Amniotic stem cell (primary cell): ENCODE data around the gene DNASE1L2.
"Not testable (repeated sequence)": the region's sequence is repeated elsewhere in the genome, so short reads cannot be mapped to it uniquely, and the experiment has no call there.

Experiments
- DNase-seq: peaks from one replicate; lab custom pipeline; 2025; lab: John Stamatoyannopoulos, UW

Gene DNASE1L2, protein sequence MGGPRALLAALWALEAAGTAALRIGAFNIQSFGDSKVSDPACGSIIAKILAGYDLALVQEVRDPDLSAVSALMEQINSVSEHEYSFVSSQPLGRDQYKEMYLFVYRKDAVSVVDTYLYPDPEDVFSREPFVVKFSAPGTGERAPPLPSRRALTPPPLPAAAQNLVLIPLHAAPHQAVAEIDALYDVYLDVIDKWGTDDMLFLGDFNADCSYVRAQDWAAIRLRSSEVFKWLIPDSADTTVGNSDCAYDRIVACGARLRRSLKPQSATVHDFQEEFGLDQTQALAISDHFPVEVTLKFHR

DNA sequence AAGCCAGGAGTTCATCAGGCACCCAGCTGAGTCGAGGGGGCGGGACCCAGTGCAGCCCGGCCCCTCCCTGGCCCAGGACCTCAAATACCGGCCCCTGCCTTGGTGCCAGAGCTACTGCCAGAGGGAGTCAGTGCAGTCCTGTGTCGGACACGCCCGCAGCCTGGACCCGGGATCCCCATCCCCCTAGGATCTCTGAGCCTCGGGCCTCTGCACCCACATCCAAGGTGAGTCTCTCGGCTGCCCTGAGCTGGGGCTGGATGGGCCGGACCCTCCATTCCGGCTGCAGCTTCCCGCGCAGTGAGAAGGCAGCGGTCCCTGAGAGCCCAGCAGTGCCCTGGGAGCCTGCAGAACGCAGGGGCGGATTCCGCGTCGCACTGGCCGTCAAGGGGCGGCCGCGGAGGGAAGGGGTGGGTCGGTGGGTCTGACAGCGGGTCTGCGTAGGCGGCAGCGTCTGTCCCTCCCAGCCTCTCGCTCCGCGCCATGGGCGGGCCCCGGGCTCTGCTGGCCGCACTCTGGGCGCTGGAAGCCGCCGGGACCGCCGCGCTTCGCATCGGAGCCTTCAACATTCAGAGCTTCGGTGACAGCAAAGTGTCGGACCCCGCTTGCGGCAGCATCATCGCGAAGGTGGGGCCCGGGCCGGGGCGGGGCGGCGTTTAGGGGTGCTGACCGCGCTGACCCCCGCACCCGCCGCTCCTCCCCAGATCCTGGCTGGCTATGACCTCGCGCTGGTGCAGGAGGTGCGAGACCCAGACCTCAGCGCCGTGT, at the start of gene DNASE1L2:
Gene DNASE1L2, plus strand, starts transcription at position 108 of the 765 bp plus-strand sequence. Its CDS starts 373 bp downstream, at position 481.
- no peak for DNase-seq

DNA sequence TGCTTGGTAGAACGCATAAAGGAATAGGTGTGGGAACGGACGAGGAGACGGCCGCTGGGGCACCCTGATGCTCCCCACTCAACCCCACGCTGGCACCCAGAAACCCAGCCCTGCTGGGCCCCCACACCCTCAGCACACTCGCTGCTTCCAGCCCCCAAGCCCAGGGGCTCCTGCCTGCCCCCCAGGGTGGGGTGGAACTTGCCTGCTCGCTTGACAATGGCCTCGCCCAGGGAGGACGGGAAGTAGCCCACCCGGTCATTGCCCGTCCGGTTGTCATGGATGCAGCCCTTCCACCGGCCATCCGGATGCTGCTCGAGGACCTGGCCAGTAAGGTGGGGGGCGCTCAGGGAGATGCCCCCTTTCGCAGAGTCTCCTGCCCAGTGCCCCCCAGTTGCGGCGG, 49.7 kb upstream of the DNASE1L2 start:
- DNase-seq, result no peak

DNA sequence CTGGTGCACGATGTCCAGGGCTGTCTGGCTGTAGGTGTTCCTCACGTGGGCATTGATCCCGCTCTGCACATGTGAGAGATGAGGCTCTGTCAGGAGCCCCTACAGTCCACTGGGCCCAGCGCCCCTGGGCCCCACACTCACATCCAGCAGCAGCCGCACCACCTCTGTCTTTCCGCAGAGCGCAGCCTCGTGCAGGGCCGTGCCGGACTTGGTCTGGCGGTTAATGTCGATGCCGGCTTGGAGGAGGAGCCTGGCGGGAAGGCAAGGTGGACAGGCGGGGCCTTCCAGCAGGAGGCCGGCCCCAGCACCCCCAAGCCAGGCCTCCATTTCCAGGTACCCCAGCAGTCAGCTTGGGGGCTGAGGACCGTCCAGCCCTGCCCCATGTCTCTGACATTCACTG, 49.0 kb upstream of the DNASE1L2 start:
- no peak for DNase-seq

DNA sequence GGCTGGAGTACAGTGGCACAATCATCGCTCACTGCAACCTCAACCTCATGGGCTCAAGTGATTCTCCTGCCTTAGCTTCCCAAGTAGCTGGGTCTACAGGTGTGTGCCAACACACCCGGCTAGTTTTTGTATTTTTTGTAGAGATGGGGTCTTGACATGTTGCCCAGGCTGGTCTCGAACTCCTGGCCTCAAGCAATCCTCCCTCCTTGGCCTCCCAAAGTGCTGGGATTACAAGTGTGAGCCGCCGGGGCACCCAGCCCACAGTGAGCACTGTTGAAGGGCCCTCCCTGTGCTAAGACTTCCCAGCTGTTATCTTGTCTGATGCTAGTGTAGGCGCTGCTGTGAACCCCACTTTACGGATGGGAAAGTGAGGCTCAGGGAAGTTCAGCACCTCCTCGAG, 47.8 kb upstream of the DNASE1L2 start:
- no peak for DNase-seq

DNA sequence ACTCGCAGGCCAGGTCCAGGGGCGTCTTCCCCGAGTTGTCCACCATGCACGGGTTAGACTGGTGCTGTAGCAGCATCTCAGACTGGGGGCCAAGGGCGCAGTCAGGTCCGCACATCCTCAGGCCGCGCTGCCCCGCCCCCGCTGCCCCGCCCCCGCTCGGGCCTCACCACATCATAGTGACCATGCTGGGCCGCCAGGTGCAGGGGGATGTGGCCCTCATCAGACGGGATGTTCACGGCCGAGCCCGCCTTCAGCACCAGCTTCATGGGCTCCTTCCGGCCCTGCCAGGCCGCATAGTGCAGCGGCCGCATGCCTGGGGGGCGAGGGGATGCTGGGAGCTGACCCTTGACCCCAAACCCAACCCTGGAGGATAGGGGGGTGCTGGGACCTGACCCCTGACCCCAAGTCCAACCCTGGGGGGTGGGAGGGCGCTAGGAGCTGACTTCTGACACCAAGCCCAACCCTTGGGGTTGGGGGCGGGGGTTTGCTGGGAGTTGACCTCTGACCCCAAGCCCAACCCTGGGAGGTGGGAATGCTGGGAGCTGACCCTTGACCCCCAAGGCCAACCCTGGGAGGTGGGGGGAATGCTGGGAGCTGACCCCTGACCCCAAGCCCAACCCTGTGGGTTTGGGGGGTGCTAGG, 46.9 kb upstream of the DNASE1L2 start:
- no peak for DNase-seq

DNA sequence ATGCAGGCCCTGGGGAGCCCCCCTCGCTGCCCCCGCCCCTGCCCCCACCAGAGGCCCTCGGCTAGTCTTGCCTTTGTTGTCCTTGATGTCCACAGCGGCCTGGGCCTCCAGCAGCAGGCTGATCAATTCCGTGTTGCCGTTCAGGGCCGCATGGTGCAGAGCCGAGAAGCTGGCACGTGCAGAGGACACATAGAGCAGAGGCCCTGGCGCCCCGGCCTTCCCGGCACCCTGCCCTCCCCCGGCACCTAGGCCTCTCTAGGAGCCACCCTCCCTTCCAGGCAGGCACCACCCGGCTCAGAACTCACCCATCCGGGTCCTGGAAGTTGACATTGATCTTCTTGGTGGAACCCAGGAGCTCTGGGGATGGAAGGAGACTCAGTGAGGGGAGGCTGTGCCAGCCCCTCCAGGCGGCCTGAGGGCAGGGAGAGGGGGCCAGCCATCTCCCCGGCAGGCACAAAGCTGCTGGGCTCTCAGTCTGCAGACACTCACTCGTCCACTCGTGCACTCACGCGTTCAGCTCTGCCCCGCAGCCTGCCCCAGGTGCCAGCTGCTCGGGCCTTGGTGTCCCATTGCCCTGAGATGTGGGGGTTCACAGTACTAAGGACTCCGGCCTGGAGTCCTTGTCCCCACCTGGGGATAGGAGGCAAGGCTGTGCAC, 46.1 kb upstream of the DNASE1L2 start:
- DNase-seq, result no peak

DNA sequence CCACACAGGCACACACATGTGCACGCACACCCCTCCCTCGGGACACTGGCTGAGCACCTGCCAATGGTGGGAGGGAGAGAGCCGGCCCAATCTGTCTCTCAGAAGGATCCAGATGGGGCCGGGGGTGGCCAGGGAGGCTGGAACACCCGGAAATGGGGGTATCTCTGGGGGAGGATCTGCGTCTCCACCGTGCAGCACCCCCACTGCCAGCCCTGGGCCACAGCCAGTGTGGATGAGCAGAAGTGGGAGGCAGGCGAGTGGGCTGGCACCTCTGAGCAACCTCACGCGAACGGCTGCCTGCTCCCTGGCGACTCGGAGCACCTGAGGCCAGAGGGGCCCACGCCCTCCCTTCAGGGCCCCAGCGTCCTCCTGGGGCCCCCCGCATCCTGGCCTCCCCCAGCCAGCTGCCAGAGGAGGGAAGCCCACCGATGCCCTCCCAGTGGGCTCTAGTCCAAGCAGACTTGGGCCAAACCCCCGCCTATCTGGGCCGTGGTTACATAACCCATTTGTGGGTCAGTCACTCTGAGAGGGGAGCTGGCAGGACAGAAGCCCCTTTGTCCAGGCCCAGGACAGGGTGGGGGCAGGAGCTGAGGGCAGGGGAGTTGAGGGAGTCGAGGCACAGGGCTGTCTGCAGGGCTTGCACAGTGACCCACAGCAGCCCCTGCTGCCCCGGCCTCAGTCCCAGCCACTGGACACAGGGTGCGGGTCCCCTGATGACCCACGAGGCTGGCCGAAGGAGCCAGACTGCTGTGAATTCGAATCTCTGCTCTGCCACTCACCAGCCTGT, 45.4 kb upstream of the DNASE1L2 start:
- DNase-seq, result no peak

DNA sequence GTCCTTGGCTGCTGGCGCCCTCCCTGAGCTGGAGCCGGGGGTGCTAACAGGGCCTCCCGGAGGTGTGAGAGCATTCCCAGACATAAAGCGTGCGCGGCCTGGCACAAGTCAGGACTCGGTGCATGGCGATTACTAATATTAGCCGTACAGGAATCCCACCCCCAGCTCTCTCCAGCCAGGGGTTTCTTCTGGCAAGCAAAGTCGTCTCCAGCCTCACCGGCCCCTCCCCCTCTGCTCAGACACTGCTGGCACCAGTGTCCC, 44.9 kb upstream of the DNASE1L2 start:
- DNase-seq, result no peak

DNA sequence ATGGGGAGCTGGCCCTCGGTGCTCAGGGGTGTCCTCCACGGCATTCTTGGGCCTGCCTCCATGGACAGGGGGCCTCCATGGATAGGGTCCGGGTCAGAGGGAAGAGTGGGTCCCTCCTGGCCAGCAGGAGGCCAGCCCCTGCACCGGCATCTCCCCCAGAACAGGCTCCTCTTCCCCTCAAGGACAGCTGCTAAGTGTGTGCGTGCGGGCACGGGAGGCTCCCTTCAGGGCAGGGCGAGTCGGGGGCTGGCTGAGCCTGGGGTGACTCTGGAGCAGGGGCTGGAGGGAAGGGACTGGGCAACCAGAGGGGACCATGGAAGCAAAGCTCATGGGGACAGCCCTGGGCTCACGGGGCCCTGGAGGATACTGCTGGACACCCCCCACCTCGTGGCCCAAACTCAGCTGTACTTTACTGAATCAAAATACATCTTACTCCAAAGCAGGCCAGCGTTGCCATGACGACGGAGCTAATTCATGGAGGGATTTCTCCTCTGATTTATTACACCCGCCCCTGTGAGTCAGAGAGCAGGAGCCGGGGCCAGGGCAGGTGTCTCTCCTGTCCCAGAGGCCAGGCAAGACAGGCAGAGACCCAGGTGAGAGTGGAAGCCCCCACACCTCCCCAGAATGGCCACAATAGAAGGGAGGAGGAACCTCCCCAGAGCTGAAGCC, 41.9 kb upstream of the DNASE1L2 start:
- no peak for DNase-seq

DNA sequence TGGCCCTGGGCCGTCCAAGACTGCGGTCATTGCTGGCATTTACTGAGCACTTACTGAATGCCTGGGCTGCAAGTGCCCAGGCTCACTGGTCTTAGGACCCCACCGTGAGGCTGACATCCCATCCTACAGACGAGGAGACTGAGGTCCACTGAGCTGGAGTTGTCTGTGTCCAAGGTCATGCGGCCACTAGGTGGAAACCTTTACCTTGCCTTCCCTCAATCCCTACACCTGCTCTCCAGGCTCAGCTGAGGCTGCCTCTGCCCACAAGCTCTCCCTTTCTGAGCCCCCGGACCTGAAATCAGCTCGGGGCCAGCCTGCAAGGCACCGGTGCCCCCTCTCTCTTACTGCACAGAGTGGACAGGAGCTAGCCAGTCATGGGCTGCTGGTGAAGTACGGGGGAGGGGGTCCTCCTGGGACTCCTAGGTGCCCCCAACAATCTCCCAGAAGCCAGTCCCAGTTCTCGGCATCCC, 41.4 kb upstream of the DNASE1L2 start:
- DNase-seq, result no peak

DNA sequence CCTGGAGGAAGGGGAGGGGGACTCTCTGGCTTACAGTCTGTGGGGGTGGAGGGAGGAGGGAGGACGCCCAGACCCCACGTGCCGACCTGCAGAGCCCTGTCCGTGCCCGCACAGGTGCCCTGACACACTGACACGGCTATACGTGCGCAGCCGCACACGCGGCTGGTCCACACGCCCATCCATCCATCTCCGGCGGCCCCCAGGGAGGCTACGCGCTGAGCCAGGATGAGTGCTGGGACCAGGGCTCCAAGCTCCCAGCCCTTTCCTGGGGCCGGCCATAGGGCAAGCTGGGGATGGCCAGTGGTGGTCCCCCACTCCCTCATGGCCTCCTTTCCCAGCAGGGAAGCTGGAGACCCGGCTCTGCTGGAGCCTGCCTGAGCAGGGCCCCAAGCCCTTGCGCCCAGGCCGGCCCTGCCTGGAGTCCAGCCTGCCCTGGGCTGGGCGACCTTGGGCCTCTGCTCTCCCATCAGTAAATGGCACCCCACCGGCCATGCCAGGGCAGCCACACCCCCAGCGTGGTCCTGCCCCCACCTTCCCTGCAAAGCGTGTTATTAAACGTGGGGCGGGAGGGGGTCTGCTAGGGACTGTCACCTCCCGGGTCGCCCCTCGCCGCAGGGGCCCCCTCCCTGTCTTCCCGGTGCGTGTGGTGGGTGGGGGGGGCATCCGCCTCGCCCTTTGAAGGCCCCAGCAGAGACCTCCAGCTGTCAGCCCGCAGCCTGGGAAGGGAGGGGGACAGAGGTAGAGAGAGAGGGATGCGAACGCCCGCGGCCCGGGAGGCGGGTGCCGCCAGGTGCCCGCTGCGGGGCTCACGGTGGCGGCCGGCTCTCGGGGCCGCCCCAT, 40.7 kb upstream of the DNASE1L2 start:
- DNase-seq, result no peak

DNA sequence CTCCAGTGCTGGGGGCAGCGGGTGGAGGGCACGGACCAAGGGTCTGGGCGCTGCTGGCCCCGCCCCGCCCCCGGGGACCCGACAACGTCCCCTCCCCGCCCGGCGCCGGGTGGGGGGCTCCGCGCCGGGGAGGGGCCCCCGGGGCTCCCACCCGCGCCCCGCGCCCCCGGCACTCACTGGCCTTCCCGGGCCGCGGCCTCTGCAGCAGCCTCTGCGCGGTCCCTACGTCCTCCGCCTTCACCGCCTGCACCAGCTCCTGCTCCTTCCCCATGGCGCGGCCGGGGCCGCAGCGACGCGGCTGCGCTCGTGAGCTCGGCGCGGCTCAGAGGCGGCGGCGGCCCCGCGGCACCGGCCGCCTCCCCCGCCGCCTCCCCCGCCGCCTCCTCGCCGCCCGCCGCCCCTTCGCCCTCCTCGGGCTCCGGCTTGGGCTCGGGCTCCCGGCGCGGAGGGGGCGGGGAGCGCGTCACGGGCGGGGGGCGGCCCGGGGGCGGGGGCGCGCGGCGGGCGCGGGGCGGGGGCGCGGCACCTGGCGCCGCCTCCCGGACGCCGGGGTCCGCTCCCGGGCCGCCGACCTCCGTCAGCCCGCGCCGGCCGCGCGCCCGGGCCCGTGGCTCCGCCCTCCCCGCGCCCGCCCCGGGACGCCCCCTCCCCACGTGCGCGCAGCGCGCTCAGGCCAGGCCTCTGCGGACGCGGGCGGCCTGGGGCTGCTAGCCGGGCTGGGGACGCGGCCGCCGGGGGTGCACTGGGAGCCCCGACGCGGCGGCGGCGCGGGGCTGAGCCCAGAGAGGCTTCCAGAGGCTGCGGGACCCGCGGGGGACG, 39.9 kb upstream of the DNASE1L2 start, which contains the start of gene CASKIN1:
Gene CASKIN1, minus strand, starts transcription at position 444 of the 819 bp plus-strand sequence. Its CDS starts 173 bp downstream, at position 271.
- no peak for DNase-seq

DNA sequence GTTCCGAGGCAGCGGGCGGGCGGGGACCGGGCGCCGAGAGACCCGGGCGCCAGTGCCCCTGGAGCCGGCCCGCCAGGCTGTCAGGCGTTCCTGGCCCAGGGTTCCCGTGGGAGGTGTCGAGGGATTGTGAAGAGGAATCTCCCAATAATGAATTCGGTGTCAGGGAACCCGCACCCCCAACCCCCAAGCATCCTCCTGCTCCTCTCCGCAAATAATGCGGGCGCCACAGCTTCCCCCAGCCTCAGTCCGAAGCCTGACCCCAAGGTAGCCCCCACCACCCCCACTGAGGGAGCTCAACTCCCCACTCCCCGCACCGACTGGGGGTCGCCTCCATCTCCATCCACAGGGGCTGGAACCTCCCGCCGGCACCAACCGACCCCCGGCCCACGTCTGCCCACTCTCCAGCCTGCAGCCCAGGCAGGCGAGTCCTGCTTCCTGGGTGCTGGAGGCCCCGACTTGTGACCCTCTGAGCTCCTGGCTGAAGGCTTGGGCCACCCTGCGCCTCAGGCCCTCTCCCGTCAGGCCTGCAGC, 39.2 kb upstream of the DNASE1L2 start:
- no peak for DNase-seq

DNA sequence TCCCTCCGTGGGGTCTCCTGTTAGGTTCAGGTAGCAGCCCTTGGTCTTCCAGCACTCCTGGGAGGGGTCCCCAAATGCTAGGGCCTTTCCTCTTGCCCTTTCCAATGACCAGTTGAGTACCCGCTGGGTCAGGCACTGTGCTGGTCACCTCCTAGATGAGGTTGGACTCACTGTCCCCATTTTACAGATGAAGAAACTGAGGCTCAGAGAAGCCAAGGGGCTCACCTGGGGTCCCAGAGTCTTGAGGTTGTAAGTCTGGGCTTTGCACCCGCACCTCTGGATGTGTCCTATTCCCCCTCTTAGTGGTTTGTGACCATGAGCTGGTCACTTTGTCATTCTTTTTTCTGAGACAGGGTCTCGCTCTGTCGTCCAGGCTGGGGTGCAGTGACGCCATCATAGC, 38.5 kb upstream of the DNASE1L2 start:
- no peak for DNase-seq

DNA sequence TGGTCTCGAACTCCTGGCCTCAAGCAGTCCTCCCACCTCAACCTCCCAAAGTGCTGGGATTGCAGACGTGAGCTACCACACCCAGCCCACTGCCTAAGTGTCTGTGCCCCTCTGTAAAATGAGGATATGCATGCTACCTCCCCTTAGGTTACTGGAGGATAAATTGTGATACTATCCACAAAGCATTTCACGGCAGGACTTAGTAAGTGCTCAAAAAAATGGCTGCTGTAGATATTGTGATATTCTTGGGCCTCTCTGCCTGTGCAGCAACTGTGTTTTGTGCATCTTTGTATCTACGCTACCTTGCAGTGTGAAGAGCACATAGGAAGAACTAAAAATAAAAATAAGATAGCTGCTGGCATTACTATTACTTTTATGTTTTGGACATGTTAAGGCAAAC, 38.0 kb upstream of the DNASE1L2 start:
- DNase-seq, result no peak

DNA sequence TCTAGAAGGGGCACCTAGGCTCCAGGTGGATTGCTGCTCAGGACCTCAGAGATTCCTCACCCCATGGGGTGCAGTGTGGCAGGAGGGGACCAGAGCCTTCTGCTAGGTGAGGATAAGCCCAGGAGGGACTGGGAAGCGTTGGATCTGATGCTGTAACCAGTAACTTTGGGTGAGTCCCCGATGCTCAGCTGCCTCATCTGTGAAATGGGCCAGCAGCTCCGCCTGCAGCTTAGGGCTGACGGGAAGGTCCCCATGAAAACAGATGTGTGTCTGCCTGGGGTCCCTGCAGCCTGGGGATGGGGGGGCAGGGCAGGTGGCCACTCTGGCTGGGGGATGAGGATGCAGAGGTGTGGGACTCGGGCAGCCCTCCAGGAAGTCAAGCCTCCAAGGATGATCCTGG, 37.1 kb upstream of the DNASE1L2 start:
- no peak for DNase-seq

DNA sequence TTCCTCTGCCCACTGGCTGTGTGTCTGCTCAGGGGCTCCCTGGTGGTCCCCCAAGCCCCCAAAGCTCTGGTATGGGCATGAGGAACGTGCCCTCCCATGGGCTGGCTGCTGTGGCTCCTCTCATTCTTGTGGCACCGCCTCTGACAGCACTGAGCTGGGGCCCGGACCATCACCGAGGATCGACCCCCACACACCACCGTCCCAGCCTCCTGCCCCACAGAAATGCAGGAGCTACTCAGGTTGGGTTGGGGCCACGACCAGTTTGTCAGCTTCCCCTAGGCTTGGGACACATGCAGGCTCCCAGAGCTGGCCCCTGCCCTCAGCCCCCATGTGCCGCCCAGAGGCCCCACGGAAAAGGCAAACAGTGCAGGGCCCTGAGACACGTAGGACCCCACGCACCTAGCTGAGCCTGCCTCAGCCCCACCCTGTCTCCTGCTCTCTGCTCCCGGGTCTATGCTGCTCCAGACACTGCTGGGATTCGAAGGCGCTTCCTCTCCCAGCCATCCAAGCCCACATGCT, 36.6 kb upstream of the DNASE1L2 start:
- DNase-seq, result no peak

DNA sequence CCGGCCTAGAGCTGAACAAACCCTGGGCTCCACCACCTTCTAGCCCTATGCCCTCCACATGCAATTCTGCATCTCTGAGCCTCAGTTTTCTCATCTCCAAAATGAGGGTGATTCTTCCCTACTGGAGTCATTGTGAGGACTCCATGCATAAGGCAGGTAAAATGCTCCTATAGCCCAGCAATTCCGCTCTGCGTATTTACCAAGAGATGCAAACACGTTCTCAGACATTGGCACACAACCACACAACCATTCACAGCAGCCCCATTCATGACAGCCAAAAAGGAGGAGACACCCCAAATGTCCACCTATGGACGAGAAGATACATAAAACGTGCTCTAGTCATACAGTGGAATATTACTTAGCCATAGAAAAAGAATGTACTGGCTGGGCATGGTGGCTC, 35.9 kb upstream of the DNASE1L2 start:
- no peak for DNase-seq

DNA sequence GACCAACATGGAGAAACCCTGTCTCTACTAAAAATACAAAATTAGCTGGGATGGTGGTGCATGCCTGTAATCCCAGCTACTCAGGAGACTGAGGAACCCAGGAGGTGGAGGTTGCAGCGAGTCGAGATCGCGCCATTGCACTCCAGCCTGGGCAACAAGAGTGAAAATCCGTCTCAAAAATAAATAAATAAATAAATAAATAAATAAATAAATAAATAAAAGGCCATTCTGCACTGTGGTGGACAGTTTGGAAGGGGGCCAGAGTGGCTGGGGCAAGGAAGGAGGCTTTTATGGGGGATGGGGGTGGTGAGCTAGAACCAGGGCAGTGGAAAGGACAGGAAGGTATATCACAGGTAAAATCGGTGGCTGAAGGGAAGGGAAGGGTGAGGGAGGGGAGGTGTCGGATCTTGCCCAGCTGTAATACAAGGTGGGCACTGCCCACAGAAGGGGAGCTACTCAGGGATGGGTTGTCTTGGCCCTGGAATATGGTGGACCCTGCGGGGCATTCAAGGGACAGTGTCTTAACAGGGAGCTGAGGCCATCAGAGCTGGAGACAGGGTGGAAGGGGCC, 33.0 kb upstream of the DNASE1L2 start:
- DNase-seq, result not testable (repeated sequence)
